COLO668 (cell line): ENCODE results near the gene C16orf90.
A peak's percentile ranks its signal among the peaks of the same experiment; 100 is the strongest.
"Not testable (repeated sequence)": the region's sequence is repeated elsewhere in the genome, so short reads cannot be mapped to it uniquely, and the experiment has no call there.

ENCODE experiments used
- DNase-seq: peaks from one replicate; lab custom pipeline; 2025; ENCODE audit not compliant: unreplicated experiment; lab: John Stamatoyannopoulos, UW

Gene C16orf90

GRCh38 chr16:3513892-3514583, 18.7 kb upstream of the C16orf90 start:
- DNase-seq, result no peak

- DNase-seq, result no peak
Observed at GRCh38 chr16:3511286-3512180, 16.2 kb upstream of the C16orf90 start.

GRCh38 chr16:3510416-3510815, 15.1 kb upstream of the C16orf90 start:
- DNase-seq, result no peak

- DNase-seq, result no peak
Observed at GRCh38 chr16:3509470-3509928, 14.2 kb upstream of the C16orf90 start.

GRCh38 chr16:3508736-3509135, 13.4 kb upstream of the C16orf90 start:
- DNase-seq, result no peak

- no peak for DNase-seq
Observed at GRCh38 chr16:3503523-3503922, 8.2 kb upstream of the C16orf90 start.

- DNase-seq, result no peak
Observed at GRCh38 chr16:3501783-3502400, 6.6 kb upstream of the C16orf90 start.

GRCh38 chr16:3501412-3501761, 6.1 kb upstream of the C16orf90 start:
- DNase-seq, result not testable (repeated sequence)

- DNase-seq, result no peak
Observed at GRCh38 chr16:3498988-3499387, 3.7 kb upstream of the C16orf90 start.

GRCh38 chr16:3497771-3498170, 2.5 kb upstream of the C16orf90 start:
- no peak for DNase-seq

- DNase-seq, result no peak
Observed at GRCh38 chr16:3496386-3496785, 1.1 kb upstream of the C16orf90 start.

- no peak for DNase-seq
Observed at GRCh38 chr16:3494386-3494973, 809 bp downstream of the C16orf90 start.

GRCh38 chr16:3492356-3492755, 2.9 kb downstream of the C16orf90 start:
- DNase-seq, result no peak

- peak; percentile 90 for DNase-seq
Observed at GRCh38 chr16:3490911-3491629, 4.2 kb downstream of the C16orf90 start.

GRCh38 chr16:3488801-3489200, 6.5 kb downstream of the C16orf90 start:
- DNase-seq, result no peak

GRCh38 chr16:3487521-3488410, 7.5 kb downstream of the C16orf90 start:
- no peak for DNase-seq

GRCh38 chr16:3486506-3487215, 8.6 kb downstream of the C16orf90 start:
- no peak for DNase-seq

GRCh38 chr16:3485821-3486505, 9.3 kb downstream of the C16orf90 start:
- no peak for DNase-seq
